Measurements from ENCODE around the gene DYNLT5.
A peak's percentile ranks its signal among the peaks of the same experiment; 100 is the strongest.
"Not testable (repeated sequence)": the region's sequence is repeated elsewhere in the genome, so short reads cannot be mapped to it uniquely, and the experiment has no call there.

DYNLT5 gene

DNA sequence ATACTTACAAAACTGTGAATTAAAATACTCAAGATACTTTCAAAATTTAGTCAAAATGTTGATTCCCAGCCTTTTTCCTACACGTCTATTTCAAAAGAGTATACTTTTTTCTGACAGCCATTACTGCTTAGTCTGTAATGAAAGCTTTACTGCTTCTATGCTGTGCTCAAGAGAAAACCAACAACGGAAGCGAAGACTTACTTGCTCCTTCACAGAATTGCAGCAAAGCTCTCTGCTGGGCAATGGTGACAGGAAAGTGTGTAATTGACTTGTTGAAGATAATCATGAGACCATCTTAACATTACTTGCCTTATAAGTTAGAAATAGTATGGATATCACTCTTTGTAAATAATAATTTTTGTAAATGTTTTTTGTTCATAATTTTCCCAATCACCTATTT is 1.7 kb upstream of the DYNLT5 start:
- DNase-seq (ENCODE audit: low spot score), result no peak

DNA sequence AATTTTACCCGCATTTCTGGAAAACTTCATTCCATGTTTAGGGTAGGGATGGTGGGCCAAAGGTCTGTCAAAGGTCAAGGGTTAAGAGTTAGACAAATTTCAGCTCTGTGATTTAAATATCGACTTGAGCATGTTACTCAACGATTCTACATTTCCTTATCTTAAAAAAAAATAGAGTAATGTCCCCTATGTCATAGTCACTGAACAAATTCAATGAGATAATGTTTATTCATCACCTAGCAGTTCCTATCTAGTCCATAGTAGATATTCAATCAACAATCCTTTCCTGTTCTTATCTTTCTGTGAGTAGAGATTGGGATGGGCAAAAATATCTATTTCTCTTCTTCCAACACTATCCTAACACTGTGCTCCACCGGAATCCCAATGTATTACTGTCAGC is 1.1 kb upstream of the DYNLT5 start:
- no peak for DNase-seq (ENCODE audit: low spot score)

DNA sequence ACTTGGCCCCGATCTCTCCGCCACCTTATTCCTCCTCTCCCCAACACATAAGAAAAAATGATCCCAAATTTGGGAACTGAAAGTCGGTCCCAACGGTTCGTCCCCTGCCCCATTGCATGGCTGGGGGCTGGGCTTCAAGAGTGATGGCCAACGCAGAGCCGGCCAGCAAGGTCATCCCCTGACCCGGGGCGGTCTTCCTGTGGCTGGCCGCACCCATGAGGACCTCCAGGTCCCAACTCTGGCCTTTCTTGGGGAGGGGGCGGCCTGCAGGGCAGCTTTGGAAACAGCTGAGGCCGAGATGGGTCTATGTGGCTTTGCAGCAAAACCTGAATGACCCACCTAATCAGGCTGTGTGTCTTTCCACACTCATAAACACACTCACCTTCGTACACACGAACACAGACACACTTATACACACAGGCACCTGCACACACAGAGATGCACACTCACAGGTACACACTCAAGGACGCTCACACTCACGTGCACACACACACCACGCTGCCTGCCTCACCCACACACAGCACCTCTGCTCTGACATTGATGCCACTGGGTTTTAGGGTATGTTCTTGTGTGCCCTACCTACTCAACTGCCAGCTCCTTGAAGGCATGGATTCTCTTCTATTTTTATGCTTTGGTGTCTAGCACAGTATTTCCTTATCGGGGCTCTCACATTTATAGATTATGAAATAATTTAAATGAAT is 562 bp downstream of the DYNLT5 start:
- no peak for DNase-seq (ENCODE audit: low spot score)

DNA sequence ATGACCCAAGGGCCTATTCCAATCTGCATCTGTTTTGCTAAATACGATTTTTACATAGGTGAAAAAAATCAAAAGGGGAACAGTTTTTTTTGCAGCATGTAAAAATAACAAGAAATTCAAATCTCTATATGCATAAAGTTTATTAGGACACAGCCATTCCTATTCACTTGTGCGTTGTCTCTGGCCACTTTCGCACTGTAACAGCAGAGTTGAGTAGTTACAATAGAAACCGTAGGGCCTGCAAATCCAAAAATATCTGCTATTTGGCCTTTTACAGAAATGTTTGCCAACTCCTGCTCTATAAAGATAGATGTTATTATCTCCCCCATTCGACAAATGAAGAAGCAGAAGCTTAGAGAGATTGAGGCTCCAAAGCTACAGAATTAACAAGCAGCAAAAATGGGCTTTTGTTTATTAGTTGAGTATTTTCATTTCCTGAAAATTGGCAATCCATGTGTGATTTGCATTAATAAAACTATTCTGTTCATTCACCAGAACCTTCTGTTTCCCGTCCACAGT is 5.5 kb downstream of the DYNLT5 start:
- DNase-seq (ENCODE audit: low spot score), result no peak

DNA sequence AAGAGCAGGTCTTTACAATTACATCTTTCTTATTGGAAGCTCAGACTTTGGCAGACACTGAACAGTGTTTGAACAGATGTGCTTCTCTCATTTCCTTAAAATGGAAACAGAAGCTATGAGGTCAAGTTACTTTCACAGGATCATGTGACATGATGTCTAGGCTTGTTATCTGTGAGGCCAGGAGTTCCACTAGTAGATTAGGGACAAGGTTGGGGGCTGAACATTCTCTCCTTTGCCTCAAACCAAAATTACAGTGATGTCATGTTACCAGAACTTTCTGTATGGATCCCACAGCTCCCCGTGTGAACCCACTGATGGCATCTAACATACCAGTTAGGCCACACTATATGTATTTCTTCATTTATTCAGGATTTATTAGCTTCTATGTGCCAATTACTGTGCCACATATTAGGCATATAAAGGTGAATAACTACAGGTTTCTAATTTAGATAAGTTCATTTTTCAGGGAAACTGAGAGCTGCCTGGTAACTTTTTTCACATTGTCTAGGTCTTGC is 6.0 kb downstream of the DYNLT5 start:
- DNase-seq (ENCODE audit: low spot score), result no peak

DNA sequence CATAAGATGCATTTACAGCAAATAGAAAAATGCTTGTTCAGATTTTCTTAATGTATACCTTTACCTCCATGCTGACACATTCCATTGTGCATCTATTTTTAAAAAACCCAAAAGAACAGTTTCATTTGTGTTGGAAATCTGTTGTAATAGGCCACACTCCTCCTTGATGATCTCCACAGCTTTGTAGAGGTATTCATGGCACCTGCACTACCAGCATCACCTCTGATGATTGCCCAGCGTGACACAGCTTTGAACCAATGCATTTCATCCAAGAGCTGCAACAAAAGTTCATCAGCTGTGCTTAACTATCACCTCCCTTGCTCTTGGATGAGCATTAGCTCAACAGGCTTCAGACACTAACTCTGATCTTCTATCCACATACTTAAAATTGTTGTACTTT is 8.2 kb downstream of the DYNLT5 start:
- DNase-seq (ENCODE audit: low spot score), result no peak

DNA sequence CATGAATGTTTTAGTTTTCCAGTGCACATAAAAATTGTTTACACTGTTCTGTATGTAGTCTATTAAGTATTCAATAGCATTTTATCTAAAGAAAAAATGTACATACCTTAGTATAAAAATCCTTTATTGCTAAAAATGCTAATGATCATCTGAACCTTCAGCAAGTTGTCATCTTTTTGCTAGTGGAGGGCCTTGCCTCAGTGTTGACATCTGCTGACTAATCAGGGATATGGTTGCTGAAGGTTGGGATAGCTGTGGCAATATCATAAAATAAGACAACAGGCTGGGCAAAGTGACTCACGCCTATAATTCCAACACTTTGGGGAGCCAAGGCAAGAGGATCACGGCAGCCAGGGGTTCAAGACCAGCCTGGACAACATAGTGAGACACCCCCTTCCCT is 9.0 kb downstream of the DYNLT5 start:
- no peak for DNase-seq (ENCODE audit: low spot score)

DNA sequence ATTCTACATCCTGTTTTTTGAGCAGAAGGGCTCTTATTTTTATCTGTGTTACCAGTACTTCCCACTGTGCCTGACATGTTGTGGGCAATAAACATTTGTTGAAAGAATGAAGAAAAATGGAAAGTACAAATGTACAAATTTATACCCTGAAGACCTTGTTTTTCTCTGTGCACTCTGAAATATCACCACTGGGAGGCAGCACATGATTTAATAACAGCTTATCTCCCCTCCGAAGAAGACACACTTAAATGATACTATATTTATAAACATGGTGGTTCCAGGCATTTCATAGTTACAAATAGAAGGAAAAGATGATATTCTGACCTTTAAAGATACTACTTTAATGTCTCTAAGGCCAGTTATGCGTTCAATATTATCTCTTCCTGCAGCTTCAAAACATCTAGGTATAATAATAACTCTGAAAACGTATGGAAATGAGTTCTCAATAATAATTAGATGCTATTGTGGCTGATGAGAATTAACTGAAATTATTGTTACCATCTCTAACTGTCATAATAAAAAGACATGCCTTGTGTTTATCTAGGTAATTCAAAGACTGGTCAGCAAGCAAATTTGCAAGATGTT is 12.8 kb downstream of the DYNLT5 start:
- peak; percentile 61 for DNase-seq (ENCODE audit: low spot score)

DNA sequence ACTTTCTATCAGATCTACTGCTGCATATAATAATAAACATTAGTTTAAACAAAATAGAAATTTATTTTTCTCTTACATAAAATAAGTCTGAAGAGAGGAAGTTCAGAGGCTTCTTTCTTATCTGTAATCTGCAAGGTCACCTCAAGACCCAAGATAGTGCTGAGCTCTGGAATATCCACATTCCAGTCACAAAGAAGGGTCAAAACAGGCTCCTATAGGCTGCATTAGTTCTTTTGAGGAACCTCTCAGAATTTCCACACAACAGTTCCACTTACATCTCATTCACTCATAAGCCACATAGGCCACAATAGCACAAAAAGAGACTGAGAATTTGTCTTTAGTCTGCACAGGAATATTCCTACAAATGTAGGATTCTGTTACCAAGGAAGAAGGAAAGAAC is 15.4 kb downstream of the DYNLT5 start:
- no peak for DNase-seq (ENCODE audit: low spot score)

DNA sequence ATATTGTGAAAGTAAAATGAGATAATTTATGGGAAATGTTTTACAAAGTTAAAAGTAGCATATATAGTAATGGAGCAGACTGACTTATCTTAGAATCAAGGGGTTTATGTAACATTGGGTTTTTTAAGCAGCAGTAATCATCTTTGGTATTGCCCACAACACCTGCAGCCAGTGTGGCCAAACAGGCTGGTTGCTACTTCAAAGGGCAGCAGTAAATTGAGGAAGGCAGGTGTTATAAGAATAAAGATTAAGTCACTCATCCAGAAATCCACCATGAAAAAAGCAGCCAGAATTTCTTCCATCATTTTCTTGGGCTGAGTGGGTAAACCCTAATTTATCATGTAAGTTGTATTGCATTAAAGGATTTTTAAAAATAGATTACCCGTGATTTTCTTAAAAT is 16.7 kb downstream of the DYNLT5 start:
- no peak for DNase-seq (ENCODE audit: low spot score)

DNA sequence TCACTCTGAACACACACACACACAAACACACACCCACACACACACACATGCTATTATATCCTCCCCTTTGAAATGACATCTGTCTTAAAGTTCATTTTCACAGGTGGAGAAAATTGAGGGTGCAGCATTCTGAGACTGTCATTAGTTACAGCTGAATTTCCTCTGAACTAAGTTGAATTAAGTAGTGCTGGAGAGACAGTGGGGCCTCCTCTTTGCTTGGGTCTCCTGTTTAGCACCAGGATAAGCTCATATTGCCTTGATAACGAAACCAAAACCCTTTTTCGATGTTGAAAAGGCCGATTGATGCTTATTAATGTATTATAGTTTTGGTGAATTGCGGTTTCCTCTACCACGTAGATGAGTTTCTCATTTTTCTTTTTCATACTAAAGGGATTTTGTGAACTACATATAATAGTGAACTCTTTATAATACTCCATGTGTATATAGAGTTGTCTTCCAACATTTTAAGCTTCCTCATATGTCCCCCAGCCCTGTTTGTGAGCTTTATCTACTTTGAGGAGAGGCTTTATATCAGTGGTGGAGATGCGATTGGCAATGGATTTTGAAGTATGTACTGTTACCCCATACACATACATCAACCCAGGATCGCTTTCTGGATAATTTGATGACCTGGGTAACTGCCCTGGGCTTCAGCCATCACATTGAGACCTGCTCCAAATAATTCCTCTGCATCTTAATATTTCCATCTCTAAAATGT is 17.4 kb downstream of the DYNLT5 start:
- DNase-seq (ENCODE audit: low spot score), result peak; percentile 33

DNA sequence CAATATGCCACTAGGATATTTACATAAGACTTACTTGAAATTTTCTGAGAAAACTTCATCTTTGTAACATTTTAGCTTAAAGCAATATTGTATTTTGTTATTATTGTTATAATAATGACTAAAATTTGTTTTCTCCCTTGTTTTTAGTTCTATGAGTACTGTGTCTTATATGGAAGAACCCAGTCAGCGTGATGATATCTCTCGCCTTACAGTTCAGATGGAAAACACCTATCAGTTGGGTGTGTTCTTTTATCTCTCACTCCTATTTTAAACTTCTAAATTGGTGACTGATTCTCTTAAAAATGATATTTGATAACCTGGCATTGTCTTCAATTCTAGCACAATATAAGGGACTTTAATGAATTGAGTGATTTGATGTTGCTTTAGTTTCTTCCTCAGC is 18.0 kb downstream of the DYNLT5 start:
- DNase-seq (ENCODE audit: low spot score), result no peak

DNA sequence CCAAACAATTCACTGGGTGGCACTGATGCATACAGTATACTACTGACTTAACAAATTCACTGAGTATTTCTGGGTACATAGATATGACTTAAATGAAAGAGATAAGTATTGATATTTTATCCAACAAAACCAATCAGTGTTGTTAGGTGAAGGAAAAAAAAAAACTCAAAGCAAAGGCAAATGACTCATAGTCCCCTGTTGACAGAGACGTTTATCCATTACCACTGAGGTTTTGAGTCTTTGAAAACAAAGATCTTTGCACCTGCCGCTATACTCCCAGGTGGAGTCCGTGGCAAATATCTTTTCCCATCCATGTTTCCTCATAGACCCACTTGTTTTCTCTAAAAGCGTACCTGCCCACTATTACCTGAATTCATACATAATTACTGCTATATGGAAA is 18.4 kb downstream of the DYNLT5 start:
- no peak for DNase-seq (ENCODE audit: low spot score)

DNA sequence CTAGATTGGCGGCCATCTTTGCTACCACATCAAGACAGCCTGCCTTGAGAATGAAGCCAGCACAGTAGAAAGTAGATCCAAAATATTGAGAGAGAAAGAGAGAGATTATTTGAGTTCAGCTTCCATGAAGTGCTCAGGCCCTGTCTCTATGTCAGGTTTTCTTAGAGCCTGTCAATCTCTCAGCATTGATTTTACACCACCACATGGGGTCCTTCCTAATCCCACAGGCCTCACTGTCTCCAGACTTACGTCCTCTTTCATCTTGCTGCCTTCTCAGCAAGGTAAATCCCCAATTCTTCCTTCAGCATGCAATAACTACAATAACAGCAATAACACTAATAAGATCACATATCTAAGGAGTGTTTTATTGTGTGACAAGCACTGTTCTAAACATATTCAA is 21.0 kb downstream of the DYNLT5 start:
- DNase-seq (ENCODE audit: low spot score), result no peak

DNA sequence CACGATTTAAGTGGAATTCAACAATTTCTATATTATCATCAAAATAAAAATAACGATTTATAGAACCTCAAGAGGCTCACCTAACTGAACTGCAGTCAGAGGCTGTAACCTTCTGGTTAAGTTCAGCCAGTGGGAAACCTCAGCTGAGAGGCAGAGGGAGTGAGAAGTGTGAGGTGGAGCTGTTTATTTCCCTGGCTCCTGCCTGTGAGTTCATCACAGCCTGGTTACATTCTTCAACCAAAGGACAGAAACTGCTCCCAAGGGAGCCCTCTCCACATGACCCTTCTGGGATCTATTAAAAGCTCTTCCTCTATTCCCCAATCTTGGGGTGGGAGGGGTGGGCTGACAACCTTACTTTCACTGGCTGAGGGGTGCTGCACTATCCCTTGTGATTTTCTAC is 22.2 kb downstream of the DYNLT5 start:
- no peak for DNase-seq (ENCODE audit: low spot score)

DNA sequence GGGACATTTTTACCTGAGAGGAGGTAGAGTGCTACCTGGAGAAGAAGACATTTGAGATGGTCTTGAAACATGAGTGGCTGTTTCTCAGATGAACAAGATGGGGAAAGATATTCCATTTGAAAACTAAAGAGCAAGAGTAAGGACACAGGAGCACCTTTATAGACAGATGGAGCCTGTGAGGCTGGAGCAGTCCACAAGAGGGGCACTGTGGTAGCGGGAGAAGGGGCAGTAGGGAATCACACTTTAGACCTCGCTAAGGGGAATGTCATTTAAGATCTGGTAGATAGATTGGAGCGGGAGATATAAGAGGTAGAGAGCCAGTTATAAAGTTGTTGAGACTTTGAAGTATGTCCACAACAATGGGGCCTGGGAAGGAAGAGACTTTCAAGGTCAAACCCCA is 23.4 kb downstream of the DYNLT5 start:
- DNase-seq (ENCODE audit: low spot score), result no peak

DNA sequence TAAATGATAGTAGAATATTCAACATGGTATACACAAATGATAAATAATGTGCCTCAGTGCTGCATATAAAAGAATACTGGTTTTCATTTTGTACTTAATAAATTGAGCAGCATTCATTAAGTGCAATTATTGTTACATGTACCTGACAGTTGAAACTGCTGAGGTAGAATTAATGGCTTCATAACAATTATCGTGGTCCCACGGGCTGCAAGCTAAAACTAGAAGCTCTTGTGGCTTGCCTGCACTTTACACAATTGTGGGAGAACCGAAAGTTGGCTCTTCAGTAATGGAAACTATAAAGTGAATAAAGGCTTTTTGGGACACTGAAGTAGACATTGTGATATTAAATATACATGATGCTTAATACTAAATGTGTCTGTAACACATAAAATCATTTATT is 25.6 kb downstream of the DYNLT5 start:
- DNase-seq (ENCODE audit: low spot score), result no peak

DNA sequence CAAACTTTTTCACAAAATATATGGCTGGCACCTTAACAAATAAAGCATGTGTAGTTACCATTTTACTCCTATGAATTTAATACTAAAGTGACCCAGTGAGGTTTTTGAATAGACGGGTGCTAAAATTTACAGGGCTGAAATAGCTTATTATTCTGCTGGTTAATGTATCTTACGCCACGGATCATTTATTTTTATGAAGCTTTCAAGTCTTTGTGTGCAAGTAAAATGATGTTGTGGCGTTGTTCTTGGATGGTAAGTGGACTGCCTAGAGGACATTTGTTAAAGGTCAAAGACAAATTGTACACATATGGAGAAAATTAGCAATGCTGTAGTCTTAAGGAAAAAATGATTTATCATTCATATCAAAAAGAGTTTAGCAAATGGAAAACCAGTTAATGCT is 26.0 kb downstream of the DYNLT5 start:
- DNase-seq (ENCODE audit: low spot score), result no peak

DNA sequence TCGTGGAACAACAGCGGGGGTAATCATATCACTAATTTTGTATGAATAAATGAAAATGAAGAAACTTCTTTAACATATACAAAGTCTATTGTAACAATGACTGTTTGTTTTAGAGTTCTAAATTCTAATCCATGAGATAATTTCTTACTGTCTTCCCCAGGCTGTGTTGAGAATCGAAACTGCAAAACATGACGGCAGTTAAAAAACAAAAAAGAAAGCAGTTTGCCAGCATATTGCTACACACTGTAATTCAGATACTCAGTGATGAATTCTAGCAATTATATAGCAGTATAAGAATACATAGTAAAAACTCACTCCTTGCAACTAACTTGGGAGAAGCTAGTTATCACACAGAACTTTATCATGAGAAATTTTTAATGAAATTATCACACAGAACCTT is 26.7 kb downstream of the DYNLT5 start:
- DNase-seq (ENCODE audit: low spot score), result no peak

DNA sequence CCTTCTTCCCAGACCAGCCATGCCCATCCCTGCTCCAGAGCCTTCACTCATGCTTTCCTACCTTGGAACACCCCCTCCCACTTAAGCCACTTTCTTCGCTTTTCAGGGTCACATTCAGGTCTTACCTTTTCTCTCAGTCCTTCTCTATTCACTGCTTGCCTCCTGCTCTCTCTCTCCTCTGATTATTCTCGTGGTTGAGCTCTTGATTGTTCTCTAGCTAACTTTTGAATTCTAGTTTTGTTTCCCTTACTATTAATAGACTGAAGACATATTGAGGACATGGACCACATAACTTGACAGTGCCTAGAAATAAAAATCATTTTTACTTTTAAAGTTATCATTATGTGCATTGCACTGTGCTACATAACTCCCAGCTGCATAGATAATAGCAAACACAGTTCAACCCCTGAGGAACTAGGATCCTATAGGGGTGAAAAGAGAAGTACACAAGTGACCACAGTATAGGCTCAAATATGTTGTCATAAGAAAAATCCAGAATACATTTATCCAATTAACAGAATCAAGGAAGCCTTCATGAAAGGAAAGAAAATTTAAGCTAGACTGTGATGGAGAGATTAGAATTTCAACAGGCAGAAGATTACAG is 27.3 kb downstream of the DYNLT5 start:
- DNase-seq (ENCODE audit: low spot score), result no peak

DNA sequence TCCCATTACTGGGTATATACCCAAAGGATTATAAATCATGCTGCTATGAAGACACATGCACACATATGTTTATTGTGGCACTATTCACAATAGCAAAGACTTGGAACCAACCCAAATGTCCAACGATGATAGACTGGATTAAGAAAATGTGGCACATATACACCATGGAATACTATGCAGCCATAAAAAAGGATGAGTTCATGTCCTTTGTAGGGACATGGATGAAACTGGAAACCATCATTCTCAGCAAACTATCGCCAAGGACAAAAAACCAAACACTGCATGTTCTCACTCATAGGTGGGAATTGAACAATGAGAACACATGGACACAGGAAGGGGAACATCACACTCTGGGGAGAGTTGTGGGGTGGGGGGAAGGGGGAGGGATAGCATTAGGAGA is 33.5 kb downstream of the DYNLT5 start:
- DNase-seq (ENCODE audit: low spot score), result not testable (repeated sequence)

DNA sequence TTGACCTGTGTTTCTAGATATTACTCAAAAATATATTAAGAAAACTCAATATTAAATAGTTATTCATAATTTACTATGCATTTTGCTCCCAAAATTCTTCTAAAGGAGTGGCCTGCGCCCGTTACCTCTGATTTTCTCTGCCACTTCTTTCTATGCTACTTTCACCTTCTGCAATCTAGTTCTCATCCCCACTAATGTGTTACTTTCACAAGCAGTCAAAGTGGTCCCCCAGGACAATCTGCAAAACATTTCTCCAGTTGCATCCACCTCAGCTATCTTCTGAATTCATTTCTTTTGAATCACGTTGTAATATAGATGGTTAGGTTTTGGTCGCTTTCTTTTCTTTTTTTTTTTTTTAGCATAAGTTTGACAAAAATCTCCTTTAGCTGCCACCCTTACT is 35.4 kb downstream of the DYNLT5 start:
- DNase-seq (ENCODE audit: low spot score), result peak; percentile 38

All from activated CD4-positive, alpha-beta T cell treated with anti-CD3 and anti-CD28 coated beads, Interleukin-2, Interleukin-4, amounts not matched to agents 100 ng/mL and 50 ng/mL, durations not matched to agents 16 hours and 8 hours (primary cell).